ENCODE results near the gene SAMD11. TPM values are rescaled to one million over a fixed set of nuclear protein-coding genes. Genes with fewer than 3 reads are reported as not detected.
"Not testable (repeated sequence)": the region's sequence is repeated elsewhere in the genome, so short reads cannot be mapped to it uniquely, and the experiment has no call there.

Gene SAMD11, protein sequence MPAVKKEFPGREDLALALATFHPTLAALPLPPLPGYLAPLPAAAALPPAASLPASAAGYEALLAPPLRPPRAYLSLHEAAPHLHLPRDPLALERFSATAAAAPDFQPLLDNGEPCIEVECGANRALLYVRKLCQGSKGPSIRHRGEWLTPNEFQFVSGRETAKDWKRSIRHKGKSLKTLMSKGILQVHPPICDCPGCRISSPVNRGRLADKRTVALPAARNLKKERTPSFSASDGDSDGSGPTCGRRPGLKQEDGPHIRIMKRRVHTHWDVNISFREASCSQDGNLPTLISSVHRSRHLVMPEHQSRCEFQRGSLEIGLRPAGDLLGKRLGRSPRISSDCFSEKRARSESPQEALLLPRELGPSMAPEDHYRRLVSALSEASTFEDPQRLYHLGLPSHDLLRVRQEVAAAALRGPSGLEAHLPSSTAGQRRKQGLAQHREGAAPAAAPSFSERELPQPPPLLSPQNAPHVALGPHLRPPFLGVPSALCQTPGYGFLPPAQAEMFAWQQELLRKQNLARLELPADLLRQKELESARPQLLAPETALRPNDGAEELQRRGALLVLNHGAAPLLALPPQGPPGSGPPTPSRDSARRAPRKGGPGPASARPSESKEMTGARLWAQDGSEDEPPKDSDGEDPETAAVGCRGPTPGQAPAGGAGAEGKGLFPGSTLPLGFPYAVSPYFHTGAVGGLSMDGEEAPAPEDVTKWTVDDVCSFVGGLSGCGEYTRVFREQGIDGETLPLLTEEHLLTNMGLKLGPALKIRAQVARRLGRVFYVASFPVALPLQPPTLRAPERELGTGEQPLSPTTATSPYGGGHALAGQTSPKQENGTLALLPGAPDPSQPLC
- total RNA-seq = 10 to 100 TPM in 1 of 4 donors, 1 to 10 TPM in 2, not detected in 1; 2.2 to 26.9 (median 3.0) TPM

GRCh38 chr1:923131-923990, at the start of gene SAMD11:
Gene SAMD11, plus strand, starts transcription at chr1:923923. Its CDS starts 509 bp downstream, at chr1:924432.
- 6% methylated on average over 61 of the region's 72 CpGs; no CpG with 5 or more reads in 1 of the 2 donors for WGBS, 2 donors (ENCODE audit: low coverage in 1 of 2)
- Histone ChIP-seq H3K9me3 (no peaks in the 10 kb centered on the region), H3K27me3 (peaks cover 100% of the 10 kb centered on the region), H3K4me1 (peaks cover 24 to 43% (median 36%) of the 10 kb centered on the region in 4 donors), H3K4me3 (peak within 1 kb of the TSS in 3 of 4 donors; percentile 32 to 54 (median 52)), H3K27ac (peak within 1 kb of the TSS in 1 of 4 donors; percentile 4), H3K36me3 (no peaks in the 10 kb centered on the region)
- intact Hi-C loops (cut with DNase I; ENCODE audit: low total_unique reads) (no loop called here), in situ Hi-C loops (cut with MboI; ENCODE audit: low pct_ligation_motif_present in 1 of 4, low pct_unique_long_range_greater_than_20kb in 1 of 4, low sequenced_read_pairs in 3 of 4) (no loop called here)
- peak; percentile 85 for DNase-seq
- no peak for TF ChIP-seq POLR2AphosphoS5 (IDR thresholded peaks at IDR 0.05)
- no peak for TF ChIP-seq CTCF (IDR thresholded peaks at IDR 0.05)
- no peak for TF ChIP-seq POLR2A (IDR thresholded peaks at IDR 0.05)
- TF ChIP-seq EP300 (IDR thresholded peaks at IDR 0.05; ENCODE audit: low read depth) = no peak

DNA sequence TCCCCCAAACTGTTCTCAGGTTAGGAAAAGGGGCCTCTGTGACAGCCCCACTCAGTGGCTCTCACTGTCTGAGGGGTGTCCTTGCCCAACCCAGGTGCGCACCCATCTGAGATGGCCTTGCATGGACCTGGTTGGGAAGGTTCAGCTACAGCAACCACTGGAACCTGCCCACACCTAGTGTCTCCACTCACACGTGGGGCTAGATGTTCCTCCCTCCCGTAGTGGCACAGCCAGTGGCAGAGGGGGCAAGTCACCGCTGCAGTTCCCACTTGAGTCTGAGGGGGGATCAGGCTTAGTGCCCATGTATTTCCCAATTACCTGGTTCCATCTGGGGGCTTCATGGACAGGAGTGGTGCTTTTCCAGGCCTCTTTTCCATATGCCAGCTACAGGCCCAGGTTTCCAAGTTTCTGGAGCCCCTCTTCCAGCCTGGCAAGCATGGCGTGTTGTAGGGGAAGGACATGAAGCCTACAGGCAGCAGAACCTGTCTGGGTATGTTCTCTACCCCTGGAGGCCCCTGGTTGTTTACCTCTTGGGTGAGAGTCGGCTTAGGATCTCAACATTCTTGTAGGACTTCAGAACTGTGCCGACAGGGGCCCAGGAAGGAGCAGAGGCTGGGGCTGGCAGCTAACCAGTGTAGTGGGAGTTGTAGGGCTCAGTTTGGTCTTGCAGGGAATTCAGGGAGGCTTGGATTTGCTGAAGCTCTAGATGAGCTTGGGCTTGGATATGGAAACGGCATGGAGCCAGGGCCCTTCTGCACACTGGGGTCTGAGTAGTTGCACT, 47.1 kb upstream of the SAMD11 start:
- H3K9me3 ChIP-seq; H3K36me3 ChIP-seq; H3K4me3 ChIP-seq; H3K27ac ChIP-seq; in situ Hi-C loops (cut with MboI; ENCODE audit: low pct_ligation_motif_present in 1 of 4, low pct_unique_long_range_greater_than_20kb in 1 of 4, low sequenced_read_pairs in 3 of 4); H3K4me1 ChIP-seq; DNase-seq; intact Hi-C loops (cut with DNase I; ENCODE audit: low total_unique reads): not testable (repeated sequence)
- peaks cover 27% of the 10 kb centered on the region for H3K27me3 ChIP-seq
- WGBS, 2 donors (ENCODE audit: low coverage in 1 of 2) = 67% methylated on average over 7 of the region's 8 CpGs; no CpG with 5 or more reads in 1 of the 2 donors

GRCh38 chr1:877209-877986, 46.3 kb upstream of the SAMD11 start:
- intact Hi-C loops (cut with DNase I; ENCODE audit: low total_unique reads); H3K4me3 ChIP-seq; H3K4me1 ChIP-seq; H3K9me3 ChIP-seq; H3K27ac ChIP-seq; DNase-seq; in situ Hi-C loops (cut with MboI; ENCODE audit: low pct_ligation_motif_present in 1 of 4, low pct_unique_long_range_greater_than_20kb in 1 of 4, low sequenced_read_pairs in 3 of 4); H3K36me3 ChIP-seq: not testable (repeated sequence)
- H3K27me3 ChIP-seq = peaks cover 29% of the 10 kb centered on the region
- WGBS, 2 donors (ENCODE audit: low coverage in 1 of 2) = 56 to 74% methylated on average over 1 to 5 of the region's 5 CpGs

DNA sequence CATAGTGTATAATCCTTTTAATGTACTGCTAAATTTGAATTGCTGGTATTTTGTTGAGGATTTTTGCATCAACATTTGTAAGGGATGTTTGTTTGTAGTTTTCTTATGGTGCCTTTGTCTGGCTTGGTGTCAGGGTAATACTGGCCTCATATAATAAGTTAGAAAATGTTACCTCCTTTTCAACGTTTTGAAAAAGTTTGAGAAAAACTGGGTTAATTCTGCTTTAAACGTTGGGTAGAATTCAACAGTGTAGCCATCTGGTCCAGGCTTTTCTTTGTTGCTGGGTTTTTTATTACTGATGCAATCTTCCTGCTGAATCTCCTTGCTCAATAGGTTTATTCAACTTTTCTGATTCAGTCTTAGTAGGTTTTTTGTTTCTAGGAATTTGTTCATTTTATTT, 43.2 kb upstream of the SAMD11 start:
- DNase-seq; H3K4me1 ChIP-seq; H3K9me3 ChIP-seq; H3K4me3 ChIP-seq; intact Hi-C loops (cut with DNase I; ENCODE audit: low total_unique reads); H3K36me3 ChIP-seq; H3K27ac ChIP-seq; in situ Hi-C loops (cut with MboI; ENCODE audit: low pct_ligation_motif_present in 1 of 4, low pct_unique_long_range_greater_than_20kb in 1 of 4, low sequenced_read_pairs in 3 of 4): not testable (repeated sequence)
- WGBS, 2 donors (ENCODE audit: low coverage in 1 of 2) = 22 to 43% methylated on average over 2 of the region's 2 CpGs
- peaks cover 56% of the 10 kb centered on the region for H3K27me3 ChIP-seq

DNA sequence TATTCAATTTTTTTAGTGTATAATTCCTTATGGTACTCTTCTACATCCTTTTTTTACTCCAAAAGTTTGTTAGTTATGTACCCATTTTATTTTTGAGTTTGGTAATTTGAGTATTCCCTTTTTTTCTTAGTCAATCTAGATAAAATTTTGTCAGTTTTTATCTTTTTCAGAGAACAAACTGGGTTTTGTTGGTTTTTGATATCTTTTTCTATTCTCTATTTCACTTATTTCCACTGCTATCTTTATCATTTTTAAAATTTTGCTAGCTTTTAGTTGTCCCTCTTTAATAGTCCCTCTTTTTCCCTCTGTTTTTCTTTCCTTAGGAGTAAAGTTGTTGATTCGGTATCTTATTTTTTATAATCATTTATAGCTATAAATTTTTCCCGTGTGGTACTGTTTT, 42.8 kb upstream of the SAMD11 start:
- H3K27me3 ChIP-seq = peaks cover 58% of the 10 kb centered on the region
- in situ Hi-C loops (cut with MboI; ENCODE audit: low pct_ligation_motif_present in 1 of 4, low pct_unique_long_range_greater_than_20kb in 1 of 4, low sequenced_read_pairs in 3 of 4); DNase-seq; H3K4me1 ChIP-seq; intact Hi-C loops (cut with DNase I; ENCODE audit: low total_unique reads); H3K9me3 ChIP-seq; H3K36me3 ChIP-seq; H3K27ac ChIP-seq; H3K4me3 ChIP-seq: not testable (repeated sequence)
- 79 to 82% methylated on average over 2 of the region's 2 CpGs for WGBS, 2 donors (ENCODE audit: low coverage in 1 of 2)

Data from transverse colon (tissue), 4 donors.